ENCODE measurements around the gene BAD. TPM values are rescaled to one million over a fixed set of nuclear protein-coding genes. Genes with fewer than 3 reads are reported as not detected.

BAD gene
- total RNA-seq, 1 donor from 2014 or later = 46.9 TPM

- peak within 1 kb of the TSS; percentile 98 for H3K27ac Mint-ChIP-seq
- no peak for TF ChIP-seq CTCF (IDR thresholded peaks at IDR 0.05; ENCODE audit: unreplicated experiment)
- H3K4me3 Mint-ChIP-seq (ENCODE audit: low read depth) = peak within 1 kb of the TSS; percentile 85
- no peaks in the 10 kb centered on the region for H3K27me3 Mint-ChIP-seq
- DNase-seq (ENCODE audit: low spot score, unreplicated experiment) = peak; percentile 94
- H3K9me3 Mint-ChIP-seq (ENCODE audit: low read depth) = no peaks in the 10 kb centered on the region
- H3K36me3 Mint-ChIP-seq (ENCODE audit: insufficient read depth) = peaks cover 8% of the 10 kb centered on the region
- peaks cover 16% of the 10 kb centered on the region for H3K4me1 Mint-ChIP-seq (ENCODE audit: low read depth)
Observed at GRCh38 chr11:64240435-64241240, 43.8 kb downstream of the BAD start, which contains the start of gene FKBP2. Gene FKBP2, plus strand, starts transcription at chr11:64241095. Its CDS starts 1,293 bp downstream, at chr11:64242388.

- peak overlapping the region; percentile 85 for H3K4me3 Mint-ChIP-seq (ENCODE audit: low read depth)
- H3K27ac Mint-ChIP-seq = peak overlapping the region; percentile 98
- H3K36me3 Mint-ChIP-seq (ENCODE audit: insufficient read depth) = peaks cover 8% of the 10 kb centered on the region
- no peak for DNase-seq (ENCODE audit: low spot score, unreplicated experiment)
- peaks cover 23% of the 10 kb centered on the region for H3K4me1 Mint-ChIP-seq (ENCODE audit: low read depth)
- TF ChIP-seq CTCF (IDR thresholded peaks at IDR 0.05; ENCODE audit: unreplicated experiment) = no peak
- no peaks in the 10 kb centered on the region for H3K9me3 Mint-ChIP-seq (ENCODE audit: low read depth)
- H3K27me3 Mint-ChIP-seq = no peaks in the 10 kb centered on the region
Observed at GRCh38 chr11:64239662-64240434, 44.6 kb downstream of the BAD start.

GRCh38 chr11:64238999-64239398, 45.5 kb downstream of the BAD start:
- Mint-ChIP-seq H3K4me1 (ENCODE audit: low read depth) (peaks cover 23% of the 10 kb centered on the region), H3K9me3 (ENCODE audit: low read depth) (no peaks in the 10 kb centered on the region), H3K27me3 (no peaks in the 10 kb centered on the region), H3K4me3 (ENCODE audit: low read depth) (peak overlapping the region; percentile 54), H3K36me3 (ENCODE audit: insufficient read depth) (peaks cover 8% of the 10 kb centered on the region), H3K27ac (peak overlapping the region; percentile 56)
- no peak for TF ChIP-seq CTCF (IDR thresholded peaks at IDR 0.05; ENCODE audit: unreplicated experiment)
- DNase-seq (ENCODE audit: low spot score, unreplicated experiment) = no peak

GRCh38 chr11:64238076-64238475, 46.4 kb downstream of the BAD start:
- peak overlapping the region; percentile 90 for H3K27ac Mint-ChIP-seq
- no peak for TF ChIP-seq CTCF (IDR thresholded peaks at IDR 0.05; ENCODE audit: unreplicated experiment)
- H3K27me3 Mint-ChIP-seq = no peaks in the 10 kb centered on the region
- no peak for DNase-seq (ENCODE audit: low spot score, unreplicated experiment)
- peaks cover 23% of the 10 kb centered on the region for H3K4me1 Mint-ChIP-seq (ENCODE audit: low read depth)
- no peaks in the 10 kb centered on the region for H3K9me3 Mint-ChIP-seq (ENCODE audit: low read depth)
- H3K4me3 Mint-ChIP-seq (ENCODE audit: low read depth) = peak overlapping the region; percentile 53
- H3K36me3 Mint-ChIP-seq (ENCODE audit: insufficient read depth) = peaks cover 4% of the 10 kb centered on the region

- Mint-ChIP-seq H3K4me1 (ENCODE audit: low read depth) (peaks cover 23% of the 10 kb centered on the region), H3K9me3 (ENCODE audit: low read depth) (no peaks in the 10 kb centered on the region), H3K27ac (peak overlapping the region; percentile 90), H3K36me3 (ENCODE audit: insufficient read depth) (peaks cover 4% of the 10 kb centered on the region), H3K4me3 (ENCODE audit: low read depth) (peak overlapping the region; percentile 53), H3K27me3 (no peaks in the 10 kb centered on the region)
- DNase-seq (ENCODE audit: low spot score, unreplicated experiment) = no peak
- no peak for TF ChIP-seq CTCF (IDR thresholded peaks at IDR 0.05; ENCODE audit: unreplicated experiment)
Observed at GRCh38 chr11:64237484-64237951, 46.9 kb downstream of the BAD start.
